ENCODE results near the gene GPR150.

GRCh38 chr5:95613514-95613913, 6.4 kb upstream of the GPR150 start:
- TF ChIP-seq NFE2L2 (IDR thresholded peaks at IDR 0.05; ENCODE audit: low read depth, low read length) = no peak
- TF ChIP-seq CTCF (conservative IDR thresholded peaks at IDR 0.05; ENCODE audit: low read depth, low read length) = no peak
- no peak for TF ChIP-seq POLR2A (IDR thresholded peaks at IDR 0.05; ENCODE audit: low read depth, low read length)
- no peak for TF ChIP-seq RAD21 (IDR thresholded peaks at IDR 0.05; ENCODE audit: low read length)
- no peak for TF ChIP-seq RFX5 (IDR thresholded peaks at IDR 0.05; ENCODE audit: low read depth, low read length)

Measured in IMR-90 (cell line).